ENCODE data around the gene WDR82.

DNA sequence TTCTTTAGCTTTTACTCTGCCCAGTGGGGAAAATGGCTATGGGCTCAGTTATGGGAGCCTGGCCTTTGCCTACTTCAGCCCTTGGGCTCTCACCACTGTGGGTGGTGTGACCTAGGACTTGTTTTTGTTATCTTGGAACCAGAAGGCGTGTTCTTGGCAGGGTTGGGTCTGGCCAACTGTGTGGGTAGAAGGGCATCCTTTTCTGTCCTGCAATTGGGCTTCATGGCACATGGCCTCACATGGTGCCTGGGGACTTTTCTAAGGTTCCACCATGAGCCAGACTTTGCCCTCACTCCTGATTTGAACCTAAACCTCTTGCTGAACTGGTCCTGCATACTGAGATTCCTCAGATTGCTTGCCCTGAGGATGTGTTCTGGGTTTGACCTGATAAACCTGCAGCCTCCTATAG is 10.9 kb upstream of the WDR82 start:
- TF ChIP-seq, protein P1, sequence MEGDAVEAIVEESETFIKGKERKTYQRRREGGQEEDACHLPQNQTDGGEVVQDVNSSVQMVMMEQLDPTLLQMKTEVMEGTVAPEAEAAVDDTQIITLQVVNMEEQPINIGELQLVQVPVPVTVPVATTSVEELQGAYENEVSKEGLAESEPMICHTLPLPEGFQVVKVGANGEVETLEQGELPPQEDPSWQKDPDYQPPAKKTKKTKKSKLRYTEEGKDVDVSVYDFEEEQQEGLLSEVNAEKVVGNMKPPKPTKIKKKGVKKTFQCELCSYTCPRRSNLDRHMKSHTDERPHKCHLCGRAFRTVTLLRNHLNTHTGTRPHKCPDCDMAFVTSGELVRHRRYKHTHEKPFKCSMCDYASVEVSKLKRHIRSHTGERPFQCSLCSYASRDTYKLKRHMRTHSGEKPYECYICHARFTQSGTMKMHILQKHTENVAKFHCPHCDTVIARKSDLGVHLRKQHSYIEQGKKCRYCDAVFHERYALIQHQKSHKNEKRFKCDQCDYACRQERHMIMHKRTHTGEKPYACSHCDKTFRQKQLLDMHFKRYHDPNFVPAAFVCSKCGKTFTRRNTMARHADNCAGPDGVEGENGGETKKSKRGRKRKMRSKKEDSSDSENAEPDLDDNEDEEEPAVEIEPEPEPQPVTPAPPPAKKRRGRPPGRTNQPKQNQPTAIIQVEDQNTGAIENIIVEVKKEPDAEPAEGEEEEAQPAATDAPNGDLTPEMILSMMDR (IDR thresholded peaks at IDR 0.05 in 2 of 3, conservative IDR thresholded peaks at IDR 0.05 in 1 of 3; ENCODE audit: control insufficient read depth in 2 of 3, extremely low read depth in 1 of 3, insufficient read depth in 1 of 3, low read depth in 3 of 3, low read length in 3 of 3) = no peak
- TF ChIP-seq CEBPB (IDR thresholded peaks at IDR 0.05; ENCODE audit: borderline replicate concordance in 1 of 2, low read depth in 2 of 2, low read length in 2 of 2) = no peak
- TF ChIP-seq CREB1 (IDR thresholded peaks at IDR 0.05; ENCODE audit: low read depth) = no peak
- no peak for TF ChIP-seq CHD4 (IDR thresholded peaks at IDR 0.05)
